ENCODE results near the gene HS6ST1.

HS6ST1 gene

GRCh38 chr2:128309280-128310093 is 9.2 kb downstream of the HS6ST1 start:
- DNase-seq, result no peak

- DNase-seq, result no peak
Measured at GRCh38 chr2:128308889-128309279, 9.8 kb downstream of the HS6ST1 start.

GRCh38 chr2:128308284-128308731 is 10.4 kb downstream of the HS6ST1 start:
- DNase-seq, result no peak

- DNase-seq, result no peak
Measured at GRCh38 chr2:128307595-128307994, 11.1 kb downstream of the HS6ST1 start.

GRCh38 chr2:128306931-128307460 is 11.7 kb downstream of the HS6ST1 start:
- no peak for DNase-seq

GRCh38 chr2:128306081-128306930 is 12.4 kb downstream of the HS6ST1 start:
- DNase-seq, result no peak

GRCh38 chr2:128305555-128306080 is 13.1 kb downstream of the HS6ST1 start:
- DNase-seq, result no peak

- DNase-seq, result no peak
Measured at GRCh38 chr2:128304715-128305554, 13.7 kb downstream of the HS6ST1 start.

GRCh38 chr2:128304330-128304714 is 14.3 kb downstream of the HS6ST1 start:
- no peak for DNase-seq

- DNase-seq, result no peak
Measured at GRCh38 chr2:128303911-128304310, 14.8 kb downstream of the HS6ST1 start.

- DNase-seq, result no peak
Measured at GRCh38 chr2:128303095-128303791, 15.4 kb downstream of the HS6ST1 start.

GRCh38 chr2:128302744-128303067 is 16.0 kb downstream of the HS6ST1 start:
- DNase-seq, result no peak

- DNase-seq, result no peak
Measured at GRCh38 chr2:128302011-128302743, 16.5 kb downstream of the HS6ST1 start.

GRCh38 chr2:128301501-128301966 is 17.1 kb downstream of the HS6ST1 start:
- no peak for DNase-seq

- no peak for DNase-seq
Measured at GRCh38 chr2:128301021-128301420, 17.6 kb downstream of the HS6ST1 start.

GRCh38 chr2:128300151-128301020 is 18.3 kb downstream of the HS6ST1 start:
- no peak for DNase-seq

- DNase-seq, result no peak
Measured at GRCh38 chr2:128299628-128300027, 19.0 kb downstream of the HS6ST1 start.

GRCh38 chr2:128298846-128299507 is 19.7 kb downstream of the HS6ST1 start:
- no peak for DNase-seq

GRCh38 chr2:128298286-128298685 is 20.4 kb downstream of the HS6ST1 start:
- no peak for DNase-seq
